SK-N-SH (cell line): ENCODE results near the gene CPB1.

ENCODE experiments used
- CHD2 ChIP-seq: fragments of 150-350 bp; IDR thresholded peaks from 2 replicates; pipeline ENCODE4 v1.6.1; 2018; ENCODE audit warnings: low read length; ENCODE audit not compliant: partially characterized antibody
- EP300 ChIP-seq, 2 experiments: IDR thresholded peaks; 2 replicates each; pipeline versions ENCODE4 v1.4.0 to v1.6.1; 2012; ENCODE audit warnings: borderline replicate concordance in 1 of 2, low read depth in 1 of 2, low read length in 1 of 2
- EZH2phosphoT487 ChIP-seq: fragments of 200-600 bp; sonication (generic); IDR thresholded peaks from 2 replicates; pipeline ENCODE4 v1.6.1; 2017; ENCODE audit warnings: low read depth, mixed run types, mild to moderate bottlenecking, antibody characterized with exemption, moderate library complexity, borderline replicate concordance
- GABPA ChIP-seq: IDR thresholded peaks from 2 replicates; pipeline ENCODE4 v1.4.0; 2012; ENCODE audit warnings: low read depth, mild to moderate bottlenecking
- JUND ChIP-seq: IDR thresholded peaks from 2 replicates; pipeline ENCODE4 v1.4.0; 2012
- MXI1 ChIP-seq: IDR thresholded peaks from 2 replicates; pipeline ENCODE4 v1.6.1; 2012; ENCODE audit warnings: mild to moderate bottlenecking, low read depth, low read length, improper control_type of control experiment
- POLR2AphosphoS5 ChIP-seq: IDR thresholded peaks from 2 replicates; pipeline ENCODE4 v1.6.1; 2012; ENCODE audit warnings: low read depth, low read length
- RAD21 ChIP-seq: IDR thresholded peaks from 2 replicates; pipeline ENCODE4 v1.6.1; 2012; ENCODE audit warnings: mild to moderate bottlenecking, low read length
- SIN3A ChIP-seq: IDR thresholded peaks from 2 replicates; pipeline ENCODE4 v1.6.1; 2012; ENCODE audit warnings: low read depth, mild to moderate bottlenecking, low read length, moderate library complexity, borderline replicate concordance
- TF ChIP-seq, protein P1 (sequence below): fragments of 200-600 bp; sonication (generic); IDR thresholded peaks from 2 replicates; pipeline ENCODE4 v1.6.1; 2017; ENCODE audit warnings: antibody characterized with exemption, mild to moderate bottlenecking, moderate library complexity
- TF ChIP-seq, protein P2 (sequence below): IDR thresholded peaks from 2 replicates; pipeline ENCODE4 v1.4.0; 2012; ENCODE audit warnings: low read depth
- TF ChIP-seq, protein P3 (sequence below): IDR thresholded peaks from 2 replicates; pipeline ENCODE4 v1.6.1; 2012; ENCODE audit warnings: mild to moderate bottlenecking, low read depth, low read length, moderate library complexity

DNA sequence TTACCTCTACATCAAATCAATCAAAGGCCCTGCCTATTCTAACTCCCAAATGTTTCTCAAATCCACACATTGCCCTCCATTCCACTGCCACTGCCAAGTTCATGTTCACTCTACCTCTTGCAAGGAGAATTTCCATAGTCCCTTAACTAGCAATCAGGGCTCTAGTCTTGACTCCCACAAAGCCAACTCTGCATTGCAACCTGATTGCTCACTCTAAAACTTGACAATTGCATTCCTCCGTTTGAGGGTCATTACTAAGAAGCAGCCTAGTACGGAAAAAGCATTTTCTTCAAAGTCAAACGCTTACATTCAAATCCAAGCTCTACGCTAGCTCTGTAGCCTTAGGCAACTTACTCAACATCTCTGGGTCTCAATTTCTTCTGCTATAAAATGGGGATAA is 38.6 kb downstream of the CPB1 start:
- TF ChIP-seq, protein P1, sequence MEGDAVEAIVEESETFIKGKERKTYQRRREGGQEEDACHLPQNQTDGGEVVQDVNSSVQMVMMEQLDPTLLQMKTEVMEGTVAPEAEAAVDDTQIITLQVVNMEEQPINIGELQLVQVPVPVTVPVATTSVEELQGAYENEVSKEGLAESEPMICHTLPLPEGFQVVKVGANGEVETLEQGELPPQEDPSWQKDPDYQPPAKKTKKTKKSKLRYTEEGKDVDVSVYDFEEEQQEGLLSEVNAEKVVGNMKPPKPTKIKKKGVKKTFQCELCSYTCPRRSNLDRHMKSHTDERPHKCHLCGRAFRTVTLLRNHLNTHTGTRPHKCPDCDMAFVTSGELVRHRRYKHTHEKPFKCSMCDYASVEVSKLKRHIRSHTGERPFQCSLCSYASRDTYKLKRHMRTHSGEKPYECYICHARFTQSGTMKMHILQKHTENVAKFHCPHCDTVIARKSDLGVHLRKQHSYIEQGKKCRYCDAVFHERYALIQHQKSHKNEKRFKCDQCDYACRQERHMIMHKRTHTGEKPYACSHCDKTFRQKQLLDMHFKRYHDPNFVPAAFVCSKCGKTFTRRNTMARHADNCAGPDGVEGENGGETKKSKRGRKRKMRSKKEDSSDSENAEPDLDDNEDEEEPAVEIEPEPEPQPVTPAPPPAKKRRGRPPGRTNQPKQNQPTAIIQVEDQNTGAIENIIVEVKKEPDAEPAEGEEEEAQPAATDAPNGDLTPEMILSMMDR: no peak
- no peak for TF ChIP-seq EZH2phosphoT487
- TF ChIP-seq, protein P2, sequence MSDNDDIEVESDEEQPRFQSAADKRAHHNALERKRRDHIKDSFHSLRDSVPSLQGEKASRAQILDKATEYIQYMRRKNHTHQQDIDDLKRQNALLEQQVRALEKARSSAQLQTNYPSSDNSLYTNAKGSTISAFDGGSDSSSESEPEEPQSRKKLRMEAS: no peak
- no peak for TF ChIP-seq SIN3A
- TF ChIP-seq MXI1: no peak
- no peak for TF ChIP-seq GABPA
- no peak for TF ChIP-seq POLR2AphosphoS5
- no peak for TF ChIP-seq JUND
- no peak for TF ChIP-seq RAD21
- TF ChIP-seq, protein P3, sequence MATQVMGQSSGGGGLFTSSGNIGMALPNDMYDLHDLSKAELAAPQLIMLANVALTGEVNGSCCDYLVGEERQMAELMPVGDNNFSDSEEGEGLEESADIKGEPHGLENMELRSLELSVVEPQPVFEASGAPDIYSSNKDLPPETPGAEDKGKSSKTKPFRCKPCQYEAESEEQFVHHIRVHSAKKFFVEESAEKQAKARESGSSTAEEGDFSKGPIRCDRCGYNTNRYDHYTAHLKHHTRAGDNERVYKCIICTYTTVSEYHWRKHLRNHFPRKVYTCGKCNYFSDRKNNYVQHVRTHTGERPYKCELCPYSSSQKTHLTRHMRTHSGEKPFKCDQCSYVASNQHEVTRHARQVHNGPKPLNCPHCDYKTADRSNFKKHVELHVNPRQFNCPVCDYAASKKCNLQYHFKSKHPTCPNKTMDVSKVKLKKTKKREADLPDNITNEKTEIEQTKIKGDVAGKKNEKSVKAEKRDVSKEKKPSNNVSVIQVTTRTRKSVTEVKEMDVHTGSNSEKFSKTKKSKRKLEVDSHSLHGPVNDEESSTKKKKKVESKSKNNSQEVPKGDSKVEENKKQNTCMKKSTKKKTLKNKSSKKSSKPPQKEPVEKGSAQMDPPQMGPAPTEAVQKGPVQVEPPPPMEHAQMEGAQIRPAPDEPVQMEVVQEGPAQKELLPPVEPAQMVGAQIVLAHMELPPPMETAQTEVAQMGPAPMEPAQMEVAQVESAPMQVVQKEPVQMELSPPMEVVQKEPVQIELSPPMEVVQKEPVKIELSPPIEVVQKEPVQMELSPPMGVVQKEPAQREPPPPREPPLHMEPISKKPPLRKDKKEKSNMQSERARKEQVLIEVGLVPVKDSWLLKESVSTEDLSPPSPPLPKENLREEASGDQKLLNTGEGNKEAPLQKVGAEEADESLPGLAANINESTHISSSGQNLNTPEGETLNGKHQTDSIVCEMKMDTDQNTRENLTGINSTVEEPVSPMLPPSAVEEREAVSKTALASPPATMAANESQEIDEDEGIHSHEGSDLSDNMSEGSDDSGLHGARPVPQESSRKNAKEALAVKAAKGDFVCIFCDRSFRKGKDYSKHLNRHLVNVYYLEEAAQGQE: no peak
- no peak for TF ChIP-seq EP300 (IDR thresholded peaks at IDR 0.05; ENCODE audit: borderline replicate concordance in 1 of 2, low read depth in 1 of 2, low read length in 1 of 2)
- TF ChIP-seq CHD2: no peak
